ENCODE data around the gene APAF1.
A peak's percentile ranks its signal among the peaks of the same experiment; 100 is the strongest.
"Not testable (repeated sequence)": the region's sequence is repeated elsewhere in the genome, so short reads cannot be mapped to it uniquely, and the experiment has no call there.

APAF1 gene

GRCh38 chr12:98644712-98645571 lies at the start of gene APAF1, which contains the start of gene IKBIP:
TSS of gene APAF1 (plus strand) at chr12:98645290. CDS start at chr12:98648360, 3,070 bp downstream.
TSS of gene IKBIP (minus strand) at chr12:98644788. CDS start at chr12:98644701, 87 bp downstream.
- DNase-seq, result peak; percentile 96 to 98

- not testable (repeated sequence) for DNase-seq
Observed at GRCh38 chr12:98597313-98597712, 47.8 kb upstream of the APAF1 start.

GRCh38 chr12:98601924-98602323 lies 43.2 kb upstream of the APAF1 start:
- no peak for DNase-seq

GRCh38 chr12:98606359-98606988 lies 38.6 kb upstream of the APAF1 start:
- peak in 1 of 2 donors; percentile 34 for DNase-seq

- DNase-seq, result peak in 1 of 2 donors; percentile 62
Observed at GRCh38 chr12:98610596-98610995, 34.5 kb upstream of the APAF1 start.

- peak in 1 of 2 donors; percentile 26 for DNase-seq
Observed at GRCh38 chr12:98612696-98613334, 32.3 kb upstream of the APAF1 start.

- DNase-seq, result peak; percentile 89 to 93
Observed at GRCh38 chr12:98618952-98619351, 26.1 kb upstream of the APAF1 start.

GRCh38 chr12:98635657-98636323 lies 9.3 kb upstream of the APAF1 start:
- DNase-seq, result no peak

GRCh38 chr12:98637068-98637467 lies 8.0 kb upstream of the APAF1 start:
- no peak for DNase-seq

- no peak for DNase-seq
Observed at GRCh38 chr12:98638009-98638408, 7.1 kb upstream of the APAF1 start.

- no peak for DNase-seq
Observed at GRCh38 chr12:98639491-98639890, 5.6 kb upstream of the APAF1 start.

GRCh38 chr12:98642801-98643200 lies 2.3 kb upstream of the APAF1 start:
- DNase-seq, result not testable (repeated sequence)

- no peak for DNase-seq
Observed at GRCh38 chr12:98644433-98644711, 718 bp upstream of the APAF1 start.

GRCh38 chr12:98645572-98646067 lies 530 bp downstream of the APAF1 start:
- peak; percentile 35 to 46 for DNase-seq

- peak; percentile 30 to 53 for DNase-seq
Observed at GRCh38 chr12:98646294-98647090, 1.4 kb downstream of the APAF1 start.

- no peak for DNase-seq
Observed at GRCh38 chr12:98651328-98651727, 6.2 kb downstream of the APAF1 start.

GRCh38 chr12:98653866-98654493 lies 8.9 kb downstream of the APAF1 start:
- DNase-seq, result peak; percentile 49 to 74

GRCh38 chr12:98656289-98657101 lies 11.4 kb downstream of the APAF1 start:
- no peak for DNase-seq

GRCh38 chr12:98660521-98660920 lies 15.4 kb downstream of the APAF1 start:
- DNase-seq, result no peak

- DNase-seq, result no peak
Observed at GRCh38 chr12:98669751-98670150, 24.7 kb downstream of the APAF1 start.

GRCh38 chr12:98671459-98671858 lies 26.4 kb downstream of the APAF1 start:
- no peak for DNase-seq

All from inflammatory macrophage treated with lipopolysaccharide for 1 hour (primary cell).